Measurements from ENCODE around the gene FAM193A.

- no peak for TF ChIP-seq CTCF (IDR thresholded peaks at IDR 0.05; ENCODE audit: low read length)
- no peak for TF ChIP-seq EZH2 (IDR thresholded peaks at IDR 0.05; ENCODE audit: borderline replicate concordance, low read length)
Observed at GRCh38 chr4:2647403-2648158, 111.1 kb downstream of the FAM193A start.

All from OCI-LY1 (cell line).